ENCODE data around the gene ACTL8. TPM values are rescaled to one million over a fixed set of nuclear protein-coding genes. Genes with fewer than 3 reads are reported as not detected.

Gene ACTL8
- total RNA-seq, 4 donors from 2014 or later = not detected

GRCh38 chr1:17725084-17725719, 29.9 kb upstream of the ACTL8 start:
- intact Hi-C loops (cut with DNase I; ENCODE audit: low total_unique reads) (no loop called here), in situ Hi-C loops (cut with MboI; ENCODE audit: low pct_ligation_motif_present in 1 of 4, low pct_unique_long_range_greater_than_20kb in 1 of 4, low sequenced_read_pairs in 3 of 4) (no loop called here)
- Histone ChIP-seq H3K4me1 (no peaks in the 10 kb centered on the region), H3K27ac (no peak overlapping the region), H3K4me3 (no peak overlapping the region), H3K9me3 (no peaks in the 10 kb centered on the region), H3K36me3 (no peaks in the 10 kb centered on the region), H3K27me3 (no peaks in the 10 kb centered on the region)
- 60 to 72% methylated on average over 1 to 9 of the region's 9 CpGs for WGBS, 2 donors (ENCODE audit: low coverage in 1 of 2)
- TF ChIP-seq POLR2A (IDR thresholded peaks at IDR 0.05) (no peak), POLR2AphosphoS5 (IDR thresholded peaks at IDR 0.05) (no peak), EP300 (IDR thresholded peaks at IDR 0.05; ENCODE audit: low read depth) (no peak)
- TF ChIP-seq, protein P1, sequence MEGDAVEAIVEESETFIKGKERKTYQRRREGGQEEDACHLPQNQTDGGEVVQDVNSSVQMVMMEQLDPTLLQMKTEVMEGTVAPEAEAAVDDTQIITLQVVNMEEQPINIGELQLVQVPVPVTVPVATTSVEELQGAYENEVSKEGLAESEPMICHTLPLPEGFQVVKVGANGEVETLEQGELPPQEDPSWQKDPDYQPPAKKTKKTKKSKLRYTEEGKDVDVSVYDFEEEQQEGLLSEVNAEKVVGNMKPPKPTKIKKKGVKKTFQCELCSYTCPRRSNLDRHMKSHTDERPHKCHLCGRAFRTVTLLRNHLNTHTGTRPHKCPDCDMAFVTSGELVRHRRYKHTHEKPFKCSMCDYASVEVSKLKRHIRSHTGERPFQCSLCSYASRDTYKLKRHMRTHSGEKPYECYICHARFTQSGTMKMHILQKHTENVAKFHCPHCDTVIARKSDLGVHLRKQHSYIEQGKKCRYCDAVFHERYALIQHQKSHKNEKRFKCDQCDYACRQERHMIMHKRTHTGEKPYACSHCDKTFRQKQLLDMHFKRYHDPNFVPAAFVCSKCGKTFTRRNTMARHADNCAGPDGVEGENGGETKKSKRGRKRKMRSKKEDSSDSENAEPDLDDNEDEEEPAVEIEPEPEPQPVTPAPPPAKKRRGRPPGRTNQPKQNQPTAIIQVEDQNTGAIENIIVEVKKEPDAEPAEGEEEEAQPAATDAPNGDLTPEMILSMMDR (IDR thresholded peaks at IDR 0.05) = no peak
- no peak for DNase-seq

- Histone ChIP-seq H3K27ac (no peak overlapping the region), H3K9me3 (no peaks in the 10 kb centered on the region), H3K36me3 (no peaks in the 10 kb centered on the region), H3K27me3 (no peaks in the 10 kb centered on the region), H3K4me1 (no peaks in the 10 kb centered on the region), H3K4me3 (no peak overlapping the region)
- 33 to 67% methylated on average over 3 to 7 of the region's 7 CpGs for WGBS, 2 donors (ENCODE audit: low coverage in 1 of 2)
- intact Hi-C loops (cut with DNase I; ENCODE audit: low total_unique reads) = no loop called here
- in situ Hi-C loops (cut with MboI; ENCODE audit: low pct_ligation_motif_present in 1 of 4, low pct_unique_long_range_greater_than_20kb in 1 of 4, low sequenced_read_pairs in 3 of 4) = no loop called here
- no peak for DNase-seq
- TF ChIP-seq, protein P1 (IDR thresholded peaks at IDR 0.05) = no peak
- no peak for TF ChIP-seq POLR2A (IDR thresholded peaks at IDR 0.05)
- TF ChIP-seq POLR2AphosphoS5 (IDR thresholded peaks at IDR 0.05) = no peak
- no peak for TF ChIP-seq EP300 (IDR thresholded peaks at IDR 0.05; ENCODE audit: low read depth)
These were observed 29.1 kb upstream of the ACTL8 start for GRCh38 chr1:17725811-17726582.

DNA sequence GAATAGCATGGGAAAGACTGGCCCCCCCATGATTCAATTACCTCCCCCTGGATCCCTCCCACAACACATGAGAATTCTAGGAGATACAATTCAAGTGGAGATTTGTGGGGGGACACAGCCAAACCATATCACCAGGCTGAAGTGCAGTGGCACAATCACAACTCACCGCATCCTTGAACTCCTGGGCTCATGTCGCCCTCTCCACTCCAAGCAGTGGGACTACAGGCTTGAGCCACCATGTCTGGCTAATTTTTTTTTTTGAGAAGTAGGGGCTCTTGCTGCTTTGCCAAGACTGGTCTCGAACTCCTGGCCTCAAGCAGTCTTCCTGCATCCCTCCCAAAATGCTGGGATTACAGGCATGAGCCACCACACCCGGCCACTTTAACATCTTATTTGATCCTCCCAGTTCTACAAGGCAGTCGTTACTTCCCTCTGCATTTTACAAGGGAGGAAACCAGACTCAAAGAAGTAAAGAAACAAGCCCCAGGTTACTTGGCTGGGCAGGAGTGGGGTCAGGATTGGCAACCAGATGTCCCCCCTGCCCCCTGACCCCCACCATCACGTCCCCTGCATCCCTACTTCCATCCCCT, 26.9 kb upstream of the ACTL8 start:
- H3K9me3 ChIP-seq = no peaks in the 10 kb centered on the region
- in situ Hi-C loops (cut with MboI; ENCODE audit: low pct_ligation_motif_present in 1 of 4, low pct_unique_long_range_greater_than_20kb in 1 of 4, low sequenced_read_pairs in 3 of 4) = no loop called here
- H3K36me3 ChIP-seq = no peaks in the 10 kb centered on the region
- WGBS, 2 donors (ENCODE audit: low coverage in 1 of 2) = 48 to 75% methylated on average over 2 to 6 of the region's 6 CpGs
- H3K4me3 ChIP-seq = no peak overlapping the region
- DNase-seq = no peak
- TF ChIP-seq POLR2A (IDR thresholded peaks at IDR 0.05) (no peak), POLR2AphosphoS5 (IDR thresholded peaks at IDR 0.05) (no peak), EP300 (IDR thresholded peaks at IDR 0.05; ENCODE audit: low read depth) (no peak)
- TF ChIP-seq, protein P1 (IDR thresholded peaks at IDR 0.05) = no peak
- no peaks in the 10 kb centered on the region for H3K27me3 ChIP-seq
- no peak overlapping the region for H3K27ac ChIP-seq
- no peaks in the 10 kb centered on the region for H3K4me1 ChIP-seq
- intact Hi-C loops (cut with DNase I; ENCODE audit: low total_unique reads) = no loop called here

GRCh38 chr1:17729248-17729647, 25.9 kb upstream of the ACTL8 start:
- Histone ChIP-seq H3K27me3 (no peaks in the 10 kb centered on the region), H3K4me3 (no peak overlapping the region), H3K4me1 (no peaks in the 10 kb centered on the region), H3K36me3 (no peaks in the 10 kb centered on the region), H3K27ac (no peak overlapping the region), H3K9me3 (no peaks in the 10 kb centered on the region)
- in situ Hi-C loops (cut with MboI; ENCODE audit: low pct_ligation_motif_present in 1 of 4, low pct_unique_long_range_greater_than_20kb in 1 of 4, low sequenced_read_pairs in 3 of 4) = no loop called here
- intact Hi-C loops (cut with DNase I; ENCODE audit: low total_unique reads) = no loop called here
- WGBS, 2 donors (ENCODE audit: low coverage in 1 of 2) = 85% methylated on average over 12 of the region's 12 CpGs; no CpG with 5 or more reads in 1 of the 2 donors
- no peak for TF ChIP-seq EP300 (IDR thresholded peaks at IDR 0.05; ENCODE audit: low read depth)
- TF ChIP-seq POLR2A (IDR thresholded peaks at IDR 0.05) = no peak
- TF ChIP-seq POLR2AphosphoS5 (IDR thresholded peaks at IDR 0.05) = no peak
- TF ChIP-seq, protein P1 (IDR thresholded peaks at IDR 0.05) = no peak
- DNase-seq = no peak
